Keratinocyte (primary cell): ENCODE measurements around the gene ULBP3. TPM values are rescaled to one million over a fixed set of nuclear protein-coding genes. Genes with fewer than 3 reads are reported as not detected.

Source experiments
- DNase-seq: peaks from one replicate; pipeline ENCODE4 v3.0.0-alpha.2; 2011; ENCODE audit warnings: low read depth, missing footprints, low spot score
- FAIRE-seq: peaks from 2 replicates; lab custom pipeline; 2011; peaks lifted over from hg19 to GRCh38; lab: Jason Lieb, UNC
- H2AFZ ChIP-seq: 2 replicates; pipeline ENCODE4 v1.6.0; 2012; ENCODE audit warnings: low read length, control low read depth, inconsistent platforms; ENCODE audit not compliant: control insufficient read depth
- H3K27ac ChIP-seq: 2 replicates; pipeline ENCODE4 v1.5.1; 2011; ENCODE audit warnings: low read length; ENCODE audit not compliant: control insufficient read depth, insufficient read depth
- H3K27me3 ChIP-seq: 3 replicates; pipeline ENCODE4 v1.6.0; 2011; ENCODE audit warnings: low read length; ENCODE audit not compliant: control insufficient read depth, insufficient read depth; ENCODE audit errors: extremely low read depth
- H3K36me3 ChIP-seq, 2 experiments: 2 replicates in 1 of 2; 3 replicates in 1 of 2; pipeline ENCODE4 v1.5.1; 2011; ENCODE audit warnings: low read length in 2 of 2, mild to moderate bottlenecking in 1 of 2; ENCODE audit not compliant: control insufficient read depth in 2 of 2, insufficient read depth in 2 of 2; ENCODE audit errors: extremely low read depth in 1 of 2
- H3K4me1 ChIP-seq: 3 replicates; pipeline ENCODE4 v1.5.1; 2011; ENCODE audit warnings: low read length; ENCODE audit not compliant: control insufficient read depth, insufficient read depth; ENCODE audit errors: extremely low read depth
- H3K4me2 ChIP-seq: 3 replicates; pipeline ENCODE4 v1.6.0; 2011; ENCODE audit warnings: low read depth, low read length; ENCODE audit not compliant: control insufficient read depth, insufficient read depth; ENCODE audit errors: extremely low read depth
- H3K4me3 ChIP-seq, 3 experiments: fragments of 200-600 bp in 1 of 3; sonication (generic) in 1 of 3; 2 replicates in 2 of 3; 3 replicates in 1 of 3; pipeline ENCODE4 v1.5.1; 2011 to 2016; ENCODE audit warnings: low read length in 3 of 3, mild to moderate bottlenecking in 3 of 3, control low read depth in 2 of 3, inconsistent platforms in 1 of 3, low read depth in 1 of 3, mixed read lengths in 1 of 3, mixed run types in 1 of 3, moderate library complexity in 1 of 3; ENCODE audit not compliant: control insufficient read depth in 2 of 3, insufficient read depth in 2 of 3; ENCODE audit errors: extremely low read depth in 1 of 3
- H3K79me2 ChIP-seq: 2 replicates; pipeline ENCODE4 v1.6.0; 2012; ENCODE audit warnings: low read length; ENCODE audit not compliant: control insufficient read depth, insufficient read depth
- H3K9ac ChIP-seq: 3 replicates; pipeline ENCODE4 v1.6.0; 2011; ENCODE audit warnings: low read length; ENCODE audit not compliant: control insufficient read depth, insufficient read depth; ENCODE audit errors: extremely low read depth
- H3K9me1 ChIP-seq: 3 replicates; pipeline ENCODE4 v1.6.0; 2011; ENCODE audit warnings: low read length; ENCODE audit not compliant: control insufficient read depth, insufficient read depth; ENCODE audit errors: extremely low read depth
- H3K9me3 ChIP-seq: 2 replicates; pipeline ENCODE4 v1.5.1; 2012; ENCODE audit warnings: low read depth, low read length; ENCODE audit not compliant: control insufficient read depth
- H4K20me1 ChIP-seq: 3 replicates; pipeline ENCODE4 v1.6.0; 2011; ENCODE audit warnings: low read length; ENCODE audit not compliant: control insufficient read depth, insufficient read depth; ENCODE audit errors: extremely low read depth
- CTCF ChIP-seq, 3 experiments: IDR thresholded peaks in 1 of 3; conservative IDR thresholded peaks in 1 of 3; optimal IDR thresholded peaks in 1 of 3; 2 replicates in 2 of 3; 3 replicates in 1 of 3; pipeline versions ENCODE3 to v1.5.1; 2011; ENCODE audit warnings: low read length in 3 of 3, mild to moderate bottlenecking in 3 of 3, moderate library complexity in 2 of 3, control low read depth in 1 of 3, inconsistent platforms in 1 of 3; ENCODE audit not compliant: insufficient read depth in 2 of 3; ENCODE audit errors: extremely low read depth in 1 of 3
- EZH2 ChIP-seq: IDR thresholded peaks from one replicate; pipeline ENCODE4 v1.6.1; 2012; ENCODE audit warnings: inconsistent platforms, mild to moderate bottlenecking, low read length, moderate library complexity
- dilution Hi-C: fragments of 300-500 bp; cut with MboI; formaldehyde crosslinking; loops from one replicate; pipeline ENCODE4 v1.7.0; 2020; ENCODE audit warnings: low sequenced_read_pairs; ENCODE audit not compliant: extremely low pct_ligation_motif_present
- polyA plus RNA-seq, 5 experiments: library from polyadenylated mRNA; depleted of rRNA in 3 of 5; stranded (reverse) in 3 of 5; stranded (forward) in 1 of 5; unstranded in 1 of 5; fragments of >200 nt; gene quantifications; 1 replicate in 1 of 5; 2 replicates in 3 of 5; 3 replicates in 1 of 5; pipeline versions ENCODE4 v1.2.1 to v1.2.3, GENCODE V29; 2011 to 2012; ENCODE audit warnings: missing spikeins in 2 of 5, low read depth in 1 of 5, low replicate concordance in 1 of 5

The ULBP3 gene
- polyA plus RNA-seq, 1 donor (not counting 4 experiments of a cell fraction or from before 2014, with no cell fraction given), result 7.4 TPM

GRCh38 chr6:150086026-150086425 is 17.1 kb upstream of the ULBP3 start:
- Histone ChIP-seq H3K27me3 (no peaks in the 10 kb centered on the region), H3K27ac (no peak overlapping the region), H3K9me1 (no peaks in the 10 kb centered on the region), H3K79me2 (no peaks in the 10 kb centered on the region), H3K4me2 (no peak overlapping the region), H3K36me3 (no peaks in the 10 kb centered on the region), H3K4me1 (peaks cover 4% of the 10 kb centered on the region), H3K4me3 (no peak overlapping the region), H3K9me3 (no peaks in the 10 kb centered on the region), H4K20me1 (no peaks in the 10 kb centered on the region), H2AFZ (no peak overlapping the region), H3K9ac (no peak overlapping the region)
- dilution Hi-C loops, result no loop called here
- TF ChIP-seq CTCF (optimal IDR thresholded peaks at IDR 0.05 in 1 of 3, IDR thresholded peaks at IDR 0.05 in 1 of 3, conservative IDR thresholded peaks at IDR 0.05 in 1 of 3; ENCODE audit: extremely low read depth in 1 of 3, insufficient read depth in 2 of 3, low read length in 3 of 3), result no peak
- FAIRE-seq, result no peak
- no peak for DNase-seq

GRCh38 chr6:150084426-150084825 is 15.5 kb upstream of the ULBP3 start:
- H3K79me2 ChIP-seq, result no peaks in the 10 kb centered on the region
- peaks cover 5% of the 10 kb centered on the region for H3K4me1 ChIP-seq
- no peak for DNase-seq
- TF ChIP-seq EZH2, result no peak
- TF ChIP-seq CTCF (optimal IDR thresholded peaks at IDR 0.05 in 1 of 3, IDR thresholded peaks at IDR 0.05 in 1 of 3, conservative IDR thresholded peaks at IDR 0.05 in 1 of 3; ENCODE audit: extremely low read depth in 1 of 3, insufficient read depth in 2 of 3, low read length in 3 of 3), result no peak
- no peaks in the 10 kb centered on the region for H3K9me1 ChIP-seq
- H3K27me3 ChIP-seq, result no peaks in the 10 kb centered on the region
- no peaks in the 10 kb centered on the region for H3K9me3 ChIP-seq
- no peak overlapping the region for H2AFZ ChIP-seq
- no peak overlapping the region for H3K9ac ChIP-seq
- no peak overlapping the region for H3K27ac ChIP-seq
- H3K36me3 ChIP-seq, result no peaks in the 10 kb centered on the region
- dilution Hi-C loops, result no loop called here
- H3K4me3 ChIP-seq, result no peak overlapping the region
- no peaks in the 10 kb centered on the region for H4K20me1 ChIP-seq
- no peak overlapping the region for H3K4me2 ChIP-seq
- no peak for FAIRE-seq
